M059J (cell line): ENCODE measurements around the gene HSD3B2. TPM values are rescaled to one million over a fixed set of nuclear protein-coding genes. Genes with fewer than 3 reads are reported as not detected.

Experiments
- DNase-seq: peaks from one replicate; pipeline ENCODE4 v3.0.0-alpha.2; 2012; ENCODE audit warnings: low read depth
- total RNA-seq: library from RNA; depleted of rRNA; stranded (reverse); fragments of >200 nt; shearing (Covaris generic); gene quantifications from 2 replicates; pipeline ENCODE4 v1.2.3, GENCODE V29; 2014; rRNA removed

Gene HSD3B2
- total RNA-seq, 1 experiment from 2014 or later: not detected

DNA sequence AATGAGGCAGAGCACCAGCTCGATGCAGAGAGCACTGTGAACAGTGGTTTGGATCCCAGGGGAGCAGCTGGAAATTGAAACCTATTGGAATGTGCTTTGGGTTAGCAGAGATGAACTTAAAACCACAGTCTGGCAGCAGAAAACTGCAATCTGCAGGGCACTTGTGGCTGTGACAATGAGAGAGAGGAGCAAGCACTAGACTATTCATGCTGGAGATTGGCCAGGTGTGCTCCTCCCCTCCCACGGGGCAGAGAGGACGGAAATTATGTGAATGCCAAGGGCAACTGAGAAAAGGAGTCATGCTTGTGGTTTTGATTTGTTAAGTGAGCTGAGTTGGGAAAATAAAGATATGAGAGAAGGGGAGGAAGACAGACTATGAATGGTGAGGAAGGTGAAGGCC is 38.1 kb downstream of the HSD3B2 start:
- peak; percentile 94 for DNase-seq

DNA sequence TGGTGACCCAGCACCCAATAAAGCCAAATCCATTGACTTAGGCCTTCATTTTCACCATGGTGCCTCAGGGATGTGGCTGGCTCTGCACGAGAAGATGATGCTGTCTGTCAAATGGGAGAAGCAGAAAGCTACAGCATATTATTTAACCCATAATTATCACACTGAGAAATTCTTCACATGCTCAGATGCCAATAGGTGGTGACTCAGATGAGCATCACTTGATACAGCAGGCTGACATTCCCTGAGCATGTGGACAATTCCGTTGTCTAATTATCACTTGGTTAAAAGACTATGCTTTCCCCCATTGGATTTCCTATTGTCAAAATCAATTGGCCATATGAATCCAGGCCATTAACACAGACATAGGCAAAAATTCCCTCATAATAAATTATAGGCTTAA is 48.0 kb downstream of the HSD3B2 start:
- DNase-seq: no peak

GRCh38 chr1:119463569-119463968 is 48.6 kb downstream of the HSD3B2 start:
- no peak for DNase-seq

DNA sequence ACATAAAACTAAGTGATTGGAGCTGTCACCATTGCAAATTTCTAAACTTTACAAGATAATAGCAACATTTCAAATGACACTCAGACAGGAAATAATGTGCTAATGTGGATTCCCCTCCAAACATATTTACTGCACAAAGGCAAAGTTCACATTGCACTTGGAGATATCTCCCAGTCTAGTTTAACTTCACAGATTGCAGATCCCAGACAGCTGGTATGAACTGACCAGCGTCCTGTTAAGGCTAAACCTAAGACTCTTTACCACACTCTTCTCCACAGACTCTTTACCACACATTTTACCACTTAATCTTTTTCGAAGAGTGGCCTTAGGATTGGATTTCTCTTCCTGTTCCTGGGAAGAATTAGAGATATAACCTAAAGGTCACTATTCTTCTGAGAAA is 51.5 kb downstream of the HSD3B2 start:
- DNase-seq: no peak

DNA sequence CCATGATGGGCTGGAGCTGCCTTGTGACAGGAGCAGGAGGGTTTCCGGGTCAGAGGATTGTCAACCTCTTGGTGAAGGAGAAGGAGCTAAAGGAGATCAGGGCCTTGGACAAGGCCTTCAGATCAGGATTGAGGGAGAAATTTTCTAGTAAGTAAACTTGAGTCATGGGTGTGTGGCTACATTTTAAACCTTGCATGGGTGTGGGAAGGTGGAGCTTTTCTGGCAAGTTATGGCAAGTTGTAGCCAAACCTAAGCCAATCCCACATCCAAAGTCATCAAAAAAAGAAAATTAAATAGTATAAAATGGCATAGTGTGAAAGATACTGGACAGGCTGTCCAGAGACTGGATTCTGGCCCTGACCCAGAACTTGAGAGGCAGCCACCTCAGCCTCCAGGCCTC is 52.3 kb downstream of the HSD3B2 start:
- DNase-seq: no peak

- DNase-seq: no peak
Measured at GRCh38 chr1:119467857-119468668, 53.1 kb downstream of the HSD3B2 start.

- no peak for DNase-seq
Measured at GRCh38 chr1:119469741-119470140, 54.8 kb downstream of the HSD3B2 start.

GRCh38 chr1:119470377-119470776 is 55.4 kb downstream of the HSD3B2 start:
- no peak for DNase-seq

DNA sequence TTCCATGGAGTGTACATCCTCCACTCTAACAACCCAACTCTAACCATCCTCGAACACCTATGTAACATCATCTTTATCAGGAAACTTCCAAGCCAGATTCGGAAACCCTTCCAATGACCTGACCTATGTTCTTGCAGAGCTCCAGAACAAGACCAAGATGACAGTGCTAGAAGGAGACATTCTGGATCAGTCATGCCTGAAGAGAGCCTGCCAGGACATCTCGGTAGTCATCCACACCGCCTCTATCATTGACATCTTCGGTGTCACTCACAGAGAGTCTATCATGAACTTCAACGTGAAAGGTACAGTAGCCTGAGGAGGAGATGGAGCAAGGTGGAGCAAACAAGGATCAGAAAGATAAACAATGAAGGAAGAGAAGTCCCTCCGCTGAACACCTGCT is 56.0 kb downstream of the HSD3B2 start:
- DNase-seq: no peak

GRCh38 chr1:119471566-119471965 is 56.6 kb downstream of the HSD3B2 start:
- DNase-seq: no peak

- no peak for DNase-seq
Measured at GRCh38 chr1:119472080-119472818, 57.3 kb downstream of the HSD3B2 start.

Other genes starting within 250 kb of the HSD3B2 start
- not detected in 2 replicates for gene HAO2, start 46.4 kb upstream of the HSD3B2 start, total RNA-seq
- not detected in 2 replicates for gene HSD3B1, start 92.1 kb downstream of the HSD3B2 start, total RNA-seq
- 2.2 and 5.2 TPM in 2 replicates for gene ZNF697, start 233.1 kb downstream of the HSD3B2 start, total RNA-seq